HG03025 (cell line): ENCODE measurements around the gene COL6A1.

Experiments
- ATAC-seq: cut with Tn5 transposase; IDR thresholded peaks from one replicate; pipeline ENCODE4 v1.9.1; 2021; ENCODE audit warnings: mild to moderate bottlenecking, moderate library complexity; ENCODE audit not compliant: unreplicated experiment, low FRiP score

Gene COL6A1, protein sequence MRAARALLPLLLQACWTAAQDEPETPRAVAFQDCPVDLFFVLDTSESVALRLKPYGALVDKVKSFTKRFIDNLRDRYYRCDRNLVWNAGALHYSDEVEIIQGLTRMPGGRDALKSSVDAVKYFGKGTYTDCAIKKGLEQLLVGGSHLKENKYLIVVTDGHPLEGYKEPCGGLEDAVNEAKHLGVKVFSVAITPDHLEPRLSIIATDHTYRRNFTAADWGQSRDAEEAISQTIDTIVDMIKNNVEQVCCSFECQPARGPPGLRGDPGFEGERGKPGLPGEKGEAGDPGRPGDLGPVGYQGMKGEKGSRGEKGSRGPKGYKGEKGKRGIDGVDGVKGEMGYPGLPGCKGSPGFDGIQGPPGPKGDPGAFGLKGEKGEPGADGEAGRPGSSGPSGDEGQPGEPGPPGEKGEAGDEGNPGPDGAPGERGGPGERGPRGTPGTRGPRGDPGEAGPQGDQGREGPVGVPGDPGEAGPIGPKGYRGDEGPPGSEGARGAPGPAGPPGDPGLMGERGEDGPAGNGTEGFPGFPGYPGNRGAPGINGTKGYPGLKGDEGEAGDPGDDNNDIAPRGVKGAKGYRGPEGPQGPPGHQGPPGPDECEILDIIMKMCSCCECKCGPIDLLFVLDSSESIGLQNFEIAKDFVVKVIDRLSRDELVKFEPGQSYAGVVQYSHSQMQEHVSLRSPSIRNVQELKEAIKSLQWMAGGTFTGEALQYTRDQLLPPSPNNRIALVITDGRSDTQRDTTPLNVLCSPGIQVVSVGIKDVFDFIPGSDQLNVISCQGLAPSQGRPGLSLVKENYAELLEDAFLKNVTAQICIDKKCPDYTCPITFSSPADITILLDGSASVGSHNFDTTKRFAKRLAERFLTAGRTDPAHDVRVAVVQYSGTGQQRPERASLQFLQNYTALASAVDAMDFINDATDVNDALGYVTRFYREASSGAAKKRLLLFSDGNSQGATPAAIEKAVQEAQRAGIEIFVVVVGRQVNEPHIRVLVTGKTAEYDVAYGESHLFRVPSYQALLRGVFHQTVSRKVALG

DNA sequence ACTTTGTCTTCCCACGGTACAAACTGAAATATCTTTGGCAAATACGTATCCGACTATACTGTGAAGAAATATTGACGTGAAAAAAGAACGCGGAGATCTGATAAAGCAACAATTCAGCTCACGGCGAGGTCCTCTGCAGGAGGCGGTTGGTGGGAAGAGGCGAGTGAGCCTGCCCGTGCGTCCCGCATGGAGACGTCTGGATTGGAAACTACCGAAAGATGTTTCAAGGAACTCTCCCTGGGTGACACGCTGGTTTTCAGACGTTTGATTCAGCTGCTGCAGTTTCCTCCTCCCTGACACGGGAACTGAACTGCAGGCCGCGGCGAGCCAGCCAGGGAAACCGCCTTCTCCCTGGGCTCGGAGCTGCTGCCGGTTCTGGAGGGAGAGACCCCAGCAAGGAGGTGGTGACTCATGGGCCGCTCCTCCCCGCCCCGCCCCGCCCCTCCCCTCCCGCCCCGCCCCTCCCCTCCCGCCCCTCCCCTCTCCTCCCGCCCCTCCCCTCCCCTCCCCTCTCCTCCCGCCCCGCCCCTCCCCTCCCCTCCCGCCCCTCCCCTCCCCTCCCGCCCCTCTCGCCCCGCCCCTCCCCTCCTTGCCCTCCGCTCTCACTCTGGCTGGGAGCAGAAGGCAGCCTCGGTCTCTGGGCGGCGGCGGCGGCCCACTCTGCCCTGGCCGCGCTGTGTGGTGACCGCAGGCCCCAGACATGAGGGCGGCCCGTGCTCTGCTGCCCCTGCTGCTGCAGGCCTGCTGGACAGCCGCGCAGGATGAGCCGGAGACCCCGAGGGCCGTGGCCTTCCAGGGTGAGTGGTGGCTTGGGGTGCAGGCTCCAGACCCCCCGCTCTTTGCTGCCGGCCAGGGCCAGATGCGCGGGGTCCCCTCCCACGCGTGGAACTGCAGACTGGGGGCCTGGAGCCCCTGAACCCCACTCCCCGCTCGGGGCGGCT, at the start of gene COL6A1:
Gene COL6A1, plus strand, starts transcription at position 620 of the 941 bp plus-strand sequence. Its CDS starts 81 bp downstream, at position 701.
- no peak for ATAC-seq

DNA sequence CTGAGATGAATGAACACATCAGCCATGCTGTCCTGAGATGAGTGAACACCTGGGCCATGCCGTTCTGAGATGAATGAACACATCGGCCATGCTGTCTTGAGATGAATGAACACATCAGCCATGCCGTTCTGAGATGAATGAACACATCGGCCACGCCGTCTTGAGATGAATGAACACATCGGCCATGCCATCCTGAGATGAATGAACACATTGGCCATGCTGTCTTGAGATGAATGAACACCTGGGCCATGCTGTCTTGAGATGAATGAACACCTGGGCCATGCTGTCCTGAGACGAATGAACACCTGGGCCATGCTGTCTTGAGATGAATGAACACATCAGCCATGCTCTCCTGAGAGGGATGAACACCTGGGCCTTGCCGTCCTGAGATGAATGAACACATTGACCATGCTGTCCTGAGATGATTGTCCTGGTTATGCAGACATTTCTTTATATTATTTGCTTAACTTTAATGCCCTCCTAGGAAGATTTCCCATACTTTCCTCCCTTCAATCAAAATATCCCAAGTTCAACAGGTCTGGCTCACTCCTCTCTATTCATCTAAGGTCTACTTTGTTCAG, 48.6 kb upstream of the COL6A1 start:
- no peak for ATAC-seq

DNA sequence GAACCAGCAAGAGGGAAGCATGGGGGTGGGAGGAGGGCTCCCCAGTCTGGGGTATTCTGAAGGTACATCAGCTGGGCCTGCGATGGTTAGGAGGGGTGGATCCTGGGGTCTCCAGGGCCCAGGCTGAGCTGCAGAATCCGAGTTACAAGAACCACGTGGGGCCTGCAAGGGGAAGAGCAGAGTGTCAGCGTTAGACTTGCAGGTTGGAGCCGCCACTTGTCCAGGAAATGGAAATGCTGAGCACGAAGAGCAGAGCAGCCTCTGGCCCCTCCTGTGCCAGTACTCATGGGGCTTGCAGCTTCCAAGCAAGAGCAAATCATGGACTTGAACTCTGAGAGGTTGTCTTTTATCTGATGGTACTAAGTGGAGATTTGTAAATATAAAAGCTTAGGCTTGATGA, 47.5 kb upstream of the COL6A1 start:
- ATAC-seq, result no peak

DNA sequence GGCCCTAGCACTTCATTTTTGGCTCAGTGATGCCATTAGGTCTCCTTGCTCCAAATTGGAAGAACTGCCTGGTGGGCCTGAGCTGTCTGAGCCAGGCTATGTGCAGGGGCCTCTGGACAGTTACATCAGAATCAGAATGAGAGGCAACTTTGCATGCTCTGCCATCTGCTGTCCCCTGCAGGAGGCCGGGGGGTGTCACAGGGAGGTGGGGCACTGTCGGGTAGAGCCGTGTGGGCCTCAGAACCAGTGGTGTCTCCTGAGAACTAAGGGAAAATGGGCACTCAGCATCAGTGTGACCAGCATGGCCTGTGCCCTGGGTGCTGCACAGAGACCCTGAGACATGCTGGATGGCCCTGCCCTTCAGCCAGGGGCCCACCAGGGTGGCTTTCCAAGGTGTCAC, 47.0 kb upstream of the COL6A1 start:
- ATAC-seq, result no peak

DNA sequence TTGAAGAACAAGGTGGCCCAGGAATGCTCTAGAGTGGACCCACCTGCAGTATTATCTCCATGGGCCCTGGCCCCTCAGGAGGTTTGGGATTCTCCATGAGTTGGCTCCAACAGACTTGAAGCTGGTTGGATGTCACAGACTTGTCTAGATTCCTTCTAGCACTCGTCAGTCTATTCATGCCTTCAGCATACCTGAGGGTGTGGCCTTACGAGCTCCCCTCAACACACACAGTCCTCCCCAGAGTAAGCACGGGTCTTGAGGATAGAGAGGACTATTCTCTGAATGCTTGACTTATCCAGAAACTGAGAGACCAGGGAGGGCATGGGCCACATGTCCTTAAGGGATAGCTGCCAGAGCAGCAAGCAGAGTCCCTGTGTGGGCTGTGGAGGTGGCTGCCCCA, 45.9 kb upstream of the COL6A1 start:
- ATAC-seq, result no peak

DNA sequence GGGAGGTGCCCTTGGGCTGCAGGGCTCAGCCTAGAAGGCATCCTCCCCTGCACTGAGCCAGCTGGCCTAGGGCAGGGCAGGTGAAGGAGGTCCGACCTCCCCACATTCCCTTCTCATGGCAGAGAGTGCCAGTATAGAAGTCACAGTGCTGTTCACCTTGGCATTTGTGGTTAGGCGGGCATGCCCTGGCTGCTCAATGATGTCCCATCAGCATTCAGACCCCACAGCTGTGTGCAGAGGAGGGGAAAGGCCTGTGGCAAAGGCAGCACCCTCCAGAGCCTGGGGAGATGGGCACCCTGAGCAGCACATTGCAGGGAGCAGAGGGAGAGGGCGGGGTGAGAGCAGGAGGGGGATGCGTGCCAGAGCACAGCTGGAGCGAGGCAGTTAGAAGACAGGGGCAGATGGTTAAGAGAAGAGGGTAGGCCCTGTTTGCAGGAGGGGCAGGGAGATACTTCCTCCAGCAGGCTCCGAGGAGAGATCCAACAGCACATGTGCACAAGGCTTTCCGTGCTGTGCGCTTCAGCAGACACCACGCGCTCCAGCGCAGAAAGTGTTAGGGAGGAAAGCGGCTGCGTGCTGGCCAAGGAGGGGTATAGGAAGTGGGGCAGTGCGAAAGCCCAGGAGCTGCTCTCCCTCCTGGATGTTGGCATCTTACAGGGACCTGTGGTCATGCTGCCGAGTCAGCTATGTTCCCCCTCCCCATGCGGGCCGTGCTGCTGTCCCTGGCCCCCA, 43.7 kb upstream of the COL6A1 start:
- ATAC-seq, result no peak

DNA sequence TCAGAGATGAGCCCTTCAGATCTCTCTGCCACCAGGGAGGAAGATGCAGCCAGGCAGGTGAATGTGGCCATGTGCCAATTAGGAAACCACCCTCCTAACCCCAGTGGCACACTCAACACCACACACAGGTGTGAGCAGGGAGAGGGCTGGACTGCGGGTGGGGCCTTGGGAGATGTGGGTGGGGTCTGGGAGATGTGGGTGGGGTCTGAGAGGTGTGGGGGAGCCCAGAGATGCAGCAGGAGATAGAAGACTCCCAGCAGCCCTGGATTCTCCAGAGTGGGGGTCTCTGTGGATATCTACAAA, 43.2 kb upstream of the COL6A1 start:
- no peak for ATAC-seq

DNA sequence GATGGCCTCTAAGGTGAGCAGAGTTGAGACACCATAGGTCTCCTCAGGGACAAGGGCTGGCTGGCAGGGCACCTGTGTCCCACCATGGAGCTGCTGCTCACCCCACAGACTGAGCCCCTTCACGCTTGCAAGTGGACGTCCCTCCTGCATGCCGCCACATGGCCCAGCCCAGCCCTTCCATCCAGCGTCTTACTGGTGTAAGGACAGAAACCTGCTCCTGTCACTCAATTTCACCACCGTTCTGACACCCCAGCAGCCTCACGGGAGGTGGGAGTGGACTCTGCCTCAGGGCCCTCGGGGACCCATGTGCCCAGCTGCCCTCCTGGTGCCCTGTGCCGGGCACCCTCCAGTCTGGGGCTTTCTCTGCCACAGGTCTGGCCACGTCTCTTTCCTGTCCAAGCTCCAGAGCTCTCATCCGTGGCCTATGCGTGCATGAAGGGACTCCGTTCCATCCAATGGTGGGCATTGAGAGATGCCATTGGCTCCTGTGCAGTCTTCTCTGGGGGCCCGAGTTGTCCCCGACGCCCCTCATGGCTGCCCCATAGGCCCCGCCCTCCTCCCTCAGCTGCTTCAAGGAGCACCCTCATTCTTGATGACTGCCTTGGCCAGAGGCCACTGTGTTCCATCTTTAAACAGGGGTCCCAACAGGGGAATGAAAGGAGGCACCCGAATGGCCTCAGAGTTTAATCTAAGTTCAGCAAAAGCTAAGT, 42.6 kb upstream of the COL6A1 start:
- ATAC-seq, result no peak

DNA sequence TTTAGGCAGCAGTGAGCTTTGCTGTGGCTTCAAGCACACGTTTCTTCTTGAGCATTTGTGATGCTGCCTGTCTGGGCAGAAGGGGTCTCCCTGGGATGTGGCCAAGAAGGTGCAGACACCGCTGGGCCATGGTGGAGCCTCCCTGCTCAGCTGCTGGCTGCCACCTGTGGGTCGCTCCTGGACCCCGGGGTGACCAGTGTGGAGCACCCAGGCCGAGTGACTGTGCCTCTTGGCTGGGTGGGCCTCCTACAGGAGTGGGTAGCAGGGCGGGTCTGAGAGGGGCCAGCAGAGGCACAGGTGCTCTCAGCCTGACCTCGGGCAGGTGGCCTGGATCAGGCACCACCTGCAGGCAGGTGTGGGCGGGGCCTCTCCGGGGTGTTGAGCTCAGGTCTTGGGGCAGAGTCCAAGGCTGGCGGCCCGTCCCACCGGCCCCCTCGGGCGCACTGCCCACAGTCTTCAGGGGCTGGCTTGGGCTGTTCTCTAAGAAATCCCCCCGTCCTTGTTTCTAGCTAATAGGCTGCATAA, 42.0 kb upstream of the COL6A1 start:
- no peak for ATAC-seq

DNA sequence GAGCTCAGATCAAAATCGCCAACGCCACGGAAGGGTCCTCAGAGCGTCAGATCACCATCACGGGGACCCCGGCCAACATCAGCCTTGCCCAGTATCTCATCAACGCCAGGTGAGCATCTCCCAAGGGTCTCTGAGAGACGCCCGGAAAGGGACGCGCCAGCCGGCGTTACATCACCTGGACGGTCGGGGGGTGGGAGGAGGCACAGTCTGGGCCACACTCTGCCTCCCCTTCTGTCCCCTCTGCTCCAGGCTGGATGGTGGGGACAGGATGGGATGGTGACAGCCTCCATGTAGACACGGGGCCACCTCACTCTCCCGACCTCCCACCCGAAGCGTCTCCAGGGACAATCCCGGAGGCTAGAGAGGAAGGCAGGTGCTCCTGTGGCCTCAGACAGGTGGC, 41.5 kb upstream of the COL6A1 start:
- ATAC-seq, result no peak

DNA sequence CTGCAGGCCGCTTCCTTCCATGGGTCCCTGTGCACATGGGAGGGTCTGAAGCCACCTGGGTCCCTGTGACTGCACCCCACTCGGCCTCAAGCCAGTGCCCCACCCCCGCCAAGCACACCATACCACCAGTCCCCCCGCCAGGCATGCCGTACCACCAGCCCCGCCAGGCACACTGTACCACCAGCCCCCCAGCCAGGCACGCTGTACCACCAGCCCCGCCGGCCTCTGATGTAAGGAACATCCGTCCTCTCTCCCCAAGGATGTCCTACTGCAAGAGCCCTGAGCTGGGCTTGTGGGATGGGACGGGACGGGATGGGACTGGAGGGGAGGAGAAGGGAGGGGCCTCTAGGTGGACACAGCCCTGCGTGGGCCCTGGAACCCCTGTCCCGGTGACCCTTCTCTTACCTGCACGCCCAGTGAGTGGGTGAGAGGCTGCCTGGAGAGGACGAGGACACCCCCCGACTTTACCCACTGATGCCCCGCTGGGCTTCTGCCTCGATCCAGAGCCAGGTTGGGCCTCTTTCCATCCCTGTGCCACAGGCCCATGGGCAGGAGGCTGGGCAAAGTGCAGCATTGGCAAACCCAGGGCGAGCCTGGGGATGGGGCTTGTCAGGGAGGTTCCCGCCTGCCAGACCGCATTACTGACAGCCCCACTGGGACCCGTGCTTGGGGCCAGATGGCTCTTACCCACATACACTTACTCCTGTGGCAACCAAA, 40.8 kb upstream of the COL6A1 start:
- ATAC-seq, result no peak

DNA sequence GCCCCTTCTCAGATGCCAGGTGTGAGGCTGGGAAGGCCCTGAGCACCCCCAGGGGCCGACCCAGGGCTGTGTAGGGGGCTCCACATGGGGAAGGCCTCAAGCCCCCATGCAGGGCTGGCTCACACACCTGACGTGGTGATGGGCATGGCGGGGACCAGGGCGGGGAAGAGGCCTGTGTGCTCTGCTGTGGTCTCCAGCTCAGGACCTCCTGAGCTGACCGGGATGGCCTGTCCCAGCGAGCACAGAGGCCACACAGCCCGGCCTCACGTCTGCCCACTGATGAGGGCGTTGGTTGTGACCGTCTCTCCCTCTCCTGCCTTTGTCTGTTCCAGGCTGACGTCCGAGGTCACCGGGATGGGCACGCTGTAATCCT, 40.2 kb upstream of the COL6A1 start:
- no peak for ATAC-seq

DNA sequence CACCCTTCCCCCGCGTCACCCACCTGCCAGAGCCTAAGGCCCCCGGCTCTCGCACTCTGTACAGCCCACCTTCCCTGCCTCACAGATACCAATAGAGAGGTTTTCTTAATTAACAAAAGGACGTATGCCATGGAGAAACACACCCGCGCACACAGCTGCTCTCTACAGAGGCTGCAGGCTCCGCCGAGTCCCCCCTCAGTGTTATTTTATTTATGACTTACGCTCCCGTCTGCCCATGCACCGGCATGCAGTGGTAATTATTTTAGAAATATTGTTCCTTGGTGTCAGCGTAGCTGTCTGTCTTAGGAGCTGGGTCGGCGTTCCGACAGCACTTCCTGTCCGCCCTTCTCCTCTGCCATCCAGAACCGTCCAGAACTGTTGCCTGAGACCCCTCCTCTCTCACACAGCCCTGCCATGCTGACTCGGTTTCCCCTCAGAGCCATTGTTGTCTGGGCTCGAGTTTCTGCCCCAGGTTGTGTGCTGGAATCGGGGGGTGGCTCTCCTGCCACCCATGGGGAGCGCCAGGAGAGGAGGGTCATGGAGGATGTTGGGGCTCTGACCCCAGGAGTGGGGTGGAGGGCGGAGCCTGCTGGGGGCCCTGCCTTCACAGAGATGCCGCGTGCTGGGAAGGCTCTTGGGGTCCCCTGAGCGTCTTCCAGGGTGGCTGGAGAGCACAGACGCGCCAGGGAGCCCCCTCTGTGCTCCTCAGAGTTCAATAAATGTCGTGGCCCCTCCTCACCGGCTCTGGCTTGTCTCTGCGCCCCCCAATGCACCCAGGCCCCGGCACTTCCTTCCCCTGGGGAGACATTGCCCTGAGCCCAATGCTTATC, 39.6 kb upstream of the COL6A1 start:
- ATAC-seq, result no peak

DNA sequence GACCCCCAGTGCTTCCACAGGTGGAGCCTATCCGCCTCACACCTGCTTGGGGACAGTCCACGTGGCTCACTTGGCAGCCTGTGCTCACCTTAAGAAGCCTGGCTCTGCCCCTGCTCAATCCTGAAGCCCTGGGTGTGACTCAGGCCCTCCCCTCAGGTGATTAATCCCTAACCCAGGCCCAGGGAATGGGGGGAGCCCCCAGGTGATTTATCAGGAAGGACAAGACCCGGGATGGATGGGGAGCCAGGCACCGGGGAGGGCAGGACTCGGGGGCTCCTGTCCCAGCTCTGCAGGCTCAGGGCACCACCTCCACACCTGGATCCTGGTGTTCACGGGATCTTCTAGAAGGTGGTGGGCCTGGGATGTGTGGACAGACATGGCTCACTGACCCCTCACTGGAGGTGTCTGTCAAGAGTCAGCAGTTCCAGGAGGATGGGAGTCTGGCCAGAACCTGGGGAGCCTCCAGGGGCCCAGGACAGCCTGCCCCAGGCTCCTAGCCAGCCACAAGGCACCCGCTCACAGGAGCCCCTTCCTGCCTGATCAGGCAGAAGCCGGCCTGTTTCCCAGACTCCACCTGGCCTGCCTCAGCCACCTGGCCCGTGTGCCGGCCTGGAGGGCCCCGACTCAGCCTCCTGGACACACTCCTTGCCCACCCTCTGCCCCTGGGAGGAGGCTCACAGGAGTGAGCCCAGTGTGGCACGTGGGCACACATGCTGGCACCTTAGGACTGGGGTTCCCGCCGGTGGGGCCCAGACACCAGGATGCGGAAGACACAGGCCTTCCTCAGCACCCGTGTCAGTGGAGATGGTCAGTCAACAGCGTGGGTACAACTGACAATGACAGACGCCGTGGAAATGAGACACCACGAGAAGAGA, 38.6 kb upstream of the COL6A1 start:
- ATAC-seq, result no peak

DNA sequence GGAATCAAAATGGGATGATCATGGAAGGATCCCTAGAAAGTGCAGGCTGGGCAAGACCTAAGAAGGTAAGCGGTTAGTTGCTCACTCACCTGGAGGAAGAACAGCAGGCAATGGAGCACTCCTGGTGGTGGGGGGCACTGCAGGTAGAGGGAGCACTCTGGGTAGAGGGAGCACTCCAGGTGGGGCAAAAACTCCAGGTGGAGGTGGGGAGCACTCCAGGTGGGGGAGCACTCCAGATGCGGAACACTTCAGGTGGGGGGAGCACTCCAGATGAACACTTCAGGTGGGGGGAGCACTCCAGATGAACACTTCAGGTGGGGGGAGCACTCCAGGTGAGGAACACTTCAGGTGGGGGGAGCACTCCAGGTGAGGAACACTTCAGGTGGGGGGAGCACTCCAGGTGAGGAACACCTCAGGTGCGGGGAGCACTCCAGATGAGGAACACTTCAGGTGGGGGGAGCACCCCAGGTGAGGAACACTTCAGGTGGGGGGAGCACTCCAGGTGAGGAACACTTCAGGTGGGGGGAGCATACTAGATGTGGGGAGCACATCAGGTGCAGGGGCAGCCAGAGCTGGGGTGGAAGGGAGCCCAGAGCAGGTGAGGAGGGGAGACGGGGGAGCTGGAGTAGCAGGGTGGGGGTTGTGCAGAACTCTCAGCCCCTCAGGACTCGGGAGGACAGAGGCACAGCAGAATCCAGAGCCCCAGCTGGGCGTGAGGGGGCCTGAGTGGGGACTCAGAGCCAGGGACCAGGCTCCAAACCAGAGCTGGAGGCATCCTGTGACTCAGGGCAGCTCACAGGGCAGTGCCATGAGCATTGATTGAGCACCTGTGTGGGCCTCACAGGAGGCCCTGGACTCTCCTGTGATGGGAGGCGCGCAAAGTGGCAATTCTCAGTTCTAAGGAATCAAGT, 37.7 kb upstream of the COL6A1 start:
- ATAC-seq, result no peak
